ENCODE data around the gene GMPPA.

The GMPPA gene

DNA sequence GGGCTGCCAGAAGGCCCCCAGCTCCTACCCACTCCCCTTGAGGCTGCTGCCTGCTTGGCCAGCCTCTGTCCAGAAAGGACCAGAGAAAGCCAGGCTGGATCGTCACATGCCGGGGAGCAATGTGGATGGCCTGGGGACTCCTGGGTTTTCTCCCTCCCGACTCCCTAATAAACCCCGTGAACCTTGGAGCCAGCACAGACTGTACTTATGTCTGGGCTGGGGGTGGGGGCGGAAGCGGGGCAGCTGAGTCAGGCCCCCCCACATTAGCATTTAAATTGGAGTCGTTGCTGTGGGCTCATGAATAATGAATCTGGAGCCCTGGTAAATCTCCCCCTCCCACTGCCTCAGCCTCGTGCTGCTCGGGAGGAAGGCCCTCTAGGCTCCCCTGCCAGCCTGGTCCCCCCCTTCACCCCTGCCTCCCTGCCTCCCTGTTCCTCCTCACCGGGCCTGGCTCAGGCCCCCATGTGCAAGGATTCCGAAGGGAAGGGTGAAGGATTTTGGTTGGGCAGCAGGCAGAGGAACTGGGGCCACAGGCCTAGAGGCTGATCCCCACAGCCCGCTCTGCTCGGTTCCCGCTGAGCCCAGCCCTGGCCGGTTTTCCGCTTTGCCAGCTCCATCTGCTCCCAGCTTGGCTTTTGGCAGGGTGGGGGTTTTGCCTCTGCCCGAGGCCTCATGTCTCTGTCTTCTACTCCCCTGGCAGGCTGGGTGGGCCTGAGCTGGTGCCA lies 8.3 kb downstream of the GMPPA start:
- DNase-seq (ENCODE audit: low read depth): no peak

- DNase-seq (ENCODE audit: low read depth): no peak
Observed at GRCh38 chr2:219507581-219508443, 9.1 kb downstream of the GMPPA start.

GRCh38 chr2:219508444-219508734 lies 9.7 kb downstream of the GMPPA start:
- no peak for DNase-seq (ENCODE audit: low read depth)

DNA sequence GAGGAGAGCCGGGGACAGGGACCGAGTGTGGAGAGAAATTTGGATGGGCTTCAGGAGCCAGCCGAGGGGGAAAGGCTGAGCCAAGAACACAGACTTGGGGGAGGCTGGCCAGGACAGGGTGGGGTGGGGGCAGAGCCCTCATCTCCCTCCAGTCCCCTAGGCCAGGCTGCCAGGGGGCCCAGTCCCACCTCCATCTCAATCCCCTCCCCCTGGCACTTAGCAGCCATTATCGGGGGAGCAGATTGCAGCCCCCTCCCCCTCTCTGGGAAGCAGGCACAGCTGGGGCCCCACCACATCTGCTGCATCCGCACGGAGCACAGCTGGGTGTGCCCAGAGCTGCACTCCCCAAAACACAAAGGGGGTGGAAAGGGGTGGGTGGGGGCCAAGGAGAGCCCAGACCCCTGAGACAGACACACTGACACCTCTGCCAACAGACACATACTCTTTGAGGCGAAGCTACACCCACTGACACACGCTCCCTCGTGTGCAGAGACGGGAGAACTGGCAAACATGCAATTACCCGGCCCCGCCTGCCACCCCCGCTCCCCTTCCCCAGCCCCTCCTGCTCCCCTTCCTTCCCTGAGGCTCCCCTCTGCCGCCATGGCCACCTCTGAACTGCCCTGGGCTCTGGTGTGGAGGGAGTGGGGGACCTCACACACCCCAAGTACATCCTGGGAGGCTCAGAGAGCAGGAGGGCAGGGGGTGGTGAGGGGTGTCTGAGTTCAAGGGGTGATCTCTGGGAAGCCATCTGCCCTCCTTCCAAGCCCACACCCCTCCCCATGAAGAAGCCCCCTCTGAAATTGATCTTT lies 10.5 kb downstream of the GMPPA start:
- DNase-seq (ENCODE audit: low read depth): no peak

GRCh38 chr2:219509780-219510511 lies 11.3 kb downstream of the GMPPA start:
- DNase-seq (ENCODE audit: low read depth): no peak

GRCh38 chr2:219510512-219511135 lies 11.9 kb downstream of the GMPPA start:
- no peak for DNase-seq (ENCODE audit: low read depth)

DNA sequence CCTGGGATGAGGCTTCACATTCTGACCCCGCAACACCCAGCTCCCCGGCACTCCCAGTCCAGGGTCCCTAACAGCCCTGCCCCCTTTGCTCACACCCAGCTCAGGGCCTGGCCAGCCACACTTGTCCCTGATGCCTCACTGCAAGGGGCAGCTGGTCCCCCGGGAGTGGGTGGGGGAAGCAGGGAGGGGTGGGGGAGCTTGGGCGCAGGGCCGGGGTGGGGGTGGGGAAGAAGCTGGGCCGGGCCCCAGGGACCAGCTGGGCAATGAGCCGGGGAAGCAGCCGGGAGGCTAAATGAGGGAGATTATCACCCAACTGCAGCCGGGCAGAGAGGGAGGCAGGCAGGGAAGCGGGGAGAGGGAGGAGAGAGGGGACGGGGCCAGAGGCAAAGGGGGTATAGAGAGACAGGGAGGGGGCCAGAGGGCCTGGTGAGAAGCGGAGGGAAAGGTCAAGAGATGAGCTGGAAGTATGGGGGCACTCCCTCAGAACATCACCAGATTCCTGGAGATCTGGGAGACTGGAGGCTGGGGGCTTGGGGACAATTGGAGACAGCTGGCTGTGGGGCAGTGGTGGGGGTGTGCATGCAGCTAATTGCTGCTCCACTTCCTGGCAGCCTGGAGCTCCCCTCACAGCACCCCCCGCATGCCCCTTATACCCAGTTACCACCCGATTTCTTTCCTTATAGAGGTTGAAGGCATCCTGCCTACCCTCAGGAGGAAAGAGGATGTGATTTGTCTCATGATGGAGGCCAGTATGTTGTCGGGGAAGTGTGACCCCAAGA lies 13.0 kb downstream of the GMPPA start:
- DNase-seq (ENCODE audit: low read depth): no peak

GRCh38 chr2:219512524-219513216 lies 14.0 kb downstream of the GMPPA start:
- no peak for DNase-seq (ENCODE audit: low read depth)

DNA sequence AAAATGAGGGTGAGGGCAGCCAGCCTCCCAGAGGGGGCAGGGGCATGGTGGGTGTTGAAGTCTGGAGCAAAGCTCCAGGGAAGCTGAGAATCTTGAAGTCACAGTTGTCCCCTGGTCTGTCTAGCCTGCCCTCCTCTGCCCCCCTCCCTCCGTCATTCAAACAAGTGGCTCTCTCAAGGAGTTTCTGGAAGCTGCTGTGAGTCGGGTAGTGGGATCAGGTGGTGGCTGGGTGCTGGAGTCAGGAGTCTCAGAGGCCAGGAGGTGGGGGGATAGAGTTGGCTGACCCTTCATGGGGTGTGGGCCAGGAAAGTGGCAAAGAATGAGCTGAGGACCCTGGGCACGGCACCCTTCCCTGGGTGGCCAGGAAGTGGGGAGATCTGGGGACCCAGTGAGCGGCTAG lies 15.1 kb downstream of the GMPPA start:
- no peak for DNase-seq (ENCODE audit: low read depth)

DNA sequence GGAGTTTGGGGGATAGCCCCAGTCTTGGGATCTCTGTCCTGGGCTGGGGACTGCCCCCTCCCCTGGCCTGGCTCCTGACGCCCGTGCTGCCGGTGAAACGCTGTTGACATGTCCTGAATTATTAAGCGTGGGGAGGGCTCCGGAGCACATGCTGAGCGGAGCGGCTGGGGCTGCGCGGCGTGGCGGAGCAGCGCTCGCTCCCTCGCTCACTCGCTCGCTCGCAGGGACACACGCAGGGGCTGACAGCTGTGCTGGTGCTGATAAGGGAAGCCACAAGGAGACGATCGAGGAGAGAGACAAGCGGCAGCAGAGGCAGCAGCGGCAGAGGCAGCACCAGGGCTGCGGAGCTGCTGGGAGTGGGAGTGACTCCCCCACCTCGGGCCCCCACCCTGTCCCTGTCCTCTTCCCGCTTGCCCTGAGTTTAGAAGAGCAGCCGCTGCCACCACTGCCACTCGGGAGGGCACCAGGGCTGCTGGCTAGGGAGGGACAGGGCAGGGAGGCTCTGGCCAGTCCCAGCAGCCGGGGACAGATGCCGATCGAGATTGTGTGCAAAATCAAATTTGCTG lies 15.6 kb downstream of the GMPPA start, which contains the start of gene ASIC4:
Gene ASIC4, plus strand, starts transcription at position 287 of the 566 bp plus-strand sequence. Its CDS starts 243 bp downstream, at position 530.
- DNase-seq (ENCODE audit: low read depth): no peak

DNA sequence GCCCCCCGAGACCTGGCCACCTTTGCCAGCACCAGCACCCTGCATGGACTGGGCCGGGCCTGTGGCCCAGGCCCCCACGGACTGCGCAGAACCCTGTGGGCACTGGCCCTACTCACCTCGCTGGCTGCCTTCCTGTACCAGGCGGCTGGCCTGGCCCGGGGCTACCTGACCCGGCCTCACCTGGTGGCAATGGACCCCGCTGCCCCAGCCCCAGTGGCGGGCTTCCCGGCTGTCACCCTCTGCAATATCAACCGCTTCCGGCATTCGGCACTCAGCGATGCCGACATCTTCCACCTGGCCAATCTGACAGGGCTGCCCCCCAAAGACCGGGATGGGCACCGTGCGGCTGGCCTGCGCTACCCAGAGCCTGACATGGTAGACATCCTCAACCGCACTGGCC lies 16.1 kb downstream of the GMPPA start:
- DNase-seq (ENCODE audit: low read depth): no peak

DNA sequence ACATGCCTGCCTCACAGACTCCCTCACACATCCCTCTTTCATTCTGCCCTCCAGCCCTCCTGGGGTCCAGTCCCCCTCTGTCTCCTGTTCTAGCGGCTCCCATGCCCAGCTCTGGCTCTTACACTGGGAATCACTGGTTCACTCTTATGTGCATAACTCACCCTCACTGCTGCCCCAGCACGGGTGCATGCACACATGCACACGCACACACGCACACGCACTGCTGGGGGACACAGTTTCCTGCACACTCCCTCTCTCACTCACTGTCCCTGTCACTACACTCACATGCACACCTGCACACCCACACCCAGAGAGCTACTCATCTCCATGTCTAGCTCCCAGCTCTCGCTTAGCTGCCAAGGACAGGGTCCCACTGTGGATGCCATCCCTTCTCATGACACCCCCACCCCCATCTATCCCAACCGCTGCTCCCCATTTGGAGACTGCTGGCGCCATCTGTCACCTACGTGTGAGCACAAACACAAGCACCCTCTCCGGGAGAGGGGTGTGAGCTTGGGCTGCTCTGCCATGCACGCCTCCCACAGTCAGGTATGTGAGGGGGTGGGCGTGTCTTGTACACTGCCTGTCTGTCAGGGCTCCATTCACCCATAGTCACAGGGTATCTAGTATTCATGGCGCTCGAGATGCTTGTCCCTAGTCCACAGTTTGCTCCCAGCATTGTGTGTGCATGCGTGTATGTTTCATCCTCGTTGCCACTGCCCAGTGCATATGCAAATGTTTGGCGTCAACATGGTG lies 17.4 kb downstream of the GMPPA start:
- no peak for DNase-seq (ENCODE audit: low read depth)

DNA sequence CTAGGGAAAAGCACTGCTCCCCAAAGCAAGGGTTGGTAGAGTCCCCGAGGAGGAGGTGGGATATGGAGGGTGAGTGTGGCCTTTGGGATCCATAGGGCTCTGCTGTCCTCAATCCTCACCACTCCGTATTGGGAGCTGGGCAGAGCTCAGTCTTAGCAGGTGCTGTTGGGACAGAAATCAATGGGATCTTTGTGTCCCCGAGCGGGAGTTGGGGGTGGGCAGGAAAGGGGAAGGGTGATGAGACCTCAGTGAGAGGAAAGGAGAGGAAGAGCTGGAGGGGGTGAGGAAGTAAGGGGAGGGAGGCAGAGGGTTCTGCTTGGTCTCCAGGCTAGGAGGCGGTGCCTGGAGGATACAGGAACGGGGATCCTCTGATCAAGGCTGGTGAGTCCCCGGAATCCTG lies 18.2 kb downstream of the GMPPA start:
- no peak for DNase-seq (ENCODE audit: low read depth)

DNA sequence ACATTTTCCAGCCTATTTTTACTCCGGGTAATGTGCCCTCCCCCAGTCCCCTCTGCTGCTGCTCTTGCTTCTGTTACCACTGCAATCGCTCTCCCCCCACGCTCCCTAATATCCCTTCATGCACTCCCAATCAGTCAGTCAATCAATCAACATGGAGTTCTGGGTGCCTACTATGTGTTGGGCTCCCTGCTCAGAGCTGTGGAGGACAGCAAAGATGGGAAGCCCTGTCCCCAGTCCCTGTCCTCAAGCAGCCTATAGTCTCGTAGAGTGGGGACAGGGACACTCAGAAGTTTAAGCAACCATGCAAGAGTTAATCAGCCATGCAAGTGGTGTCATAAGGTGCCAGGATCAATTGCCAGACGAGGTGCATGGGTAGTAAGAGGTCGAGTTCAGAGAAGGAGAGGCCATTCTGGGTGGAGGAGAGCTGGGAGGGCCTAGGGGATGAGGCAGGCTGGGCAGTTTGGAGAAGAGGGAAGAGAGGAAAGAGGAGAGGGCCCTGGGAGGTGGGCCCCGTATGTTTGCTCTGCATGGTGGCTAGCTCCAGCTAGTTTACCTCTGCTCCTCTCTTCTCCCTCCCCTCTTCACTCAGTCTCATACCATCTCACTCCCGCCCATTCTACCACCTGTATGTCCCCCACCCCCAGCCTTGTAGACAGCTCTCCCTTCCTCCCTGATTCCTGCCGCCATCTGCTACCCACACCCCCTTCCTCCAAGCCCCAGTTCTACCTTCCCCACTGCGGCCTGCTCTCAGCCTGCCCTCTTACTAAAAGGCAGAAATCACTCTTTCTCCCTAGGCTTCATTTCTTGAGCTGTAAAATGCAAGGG lies 19.5 kb downstream of the GMPPA start:
- no peak for DNase-seq (ENCODE audit: low read depth)

GRCh38 chr2:219519526-219519916 lies 20.8 kb downstream of the GMPPA start:
- no peak for DNase-seq (ENCODE audit: low read depth)

DNA sequence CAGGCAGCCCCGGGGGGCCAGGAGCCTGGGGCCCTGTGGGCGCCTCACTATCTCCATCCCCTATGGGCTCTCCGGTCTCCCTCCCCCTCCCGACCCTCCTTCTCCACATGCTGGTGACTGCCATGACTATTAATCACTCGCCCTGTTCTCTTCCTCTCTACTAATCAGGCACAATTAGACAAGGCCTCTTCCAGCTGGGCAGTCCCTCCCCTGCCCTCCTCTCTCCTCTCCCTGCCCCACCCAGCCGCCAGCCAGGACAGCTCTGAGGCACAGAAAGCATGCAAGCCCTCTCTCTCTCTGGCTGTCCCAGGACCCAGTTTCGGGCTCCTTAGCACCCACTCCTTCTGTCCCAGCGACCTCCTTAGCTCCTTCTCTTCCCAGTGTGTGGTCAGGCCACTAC lies 21.4 kb downstream of the GMPPA start:
- DNase-seq (ENCODE audit: low read depth): no peak

DNA sequence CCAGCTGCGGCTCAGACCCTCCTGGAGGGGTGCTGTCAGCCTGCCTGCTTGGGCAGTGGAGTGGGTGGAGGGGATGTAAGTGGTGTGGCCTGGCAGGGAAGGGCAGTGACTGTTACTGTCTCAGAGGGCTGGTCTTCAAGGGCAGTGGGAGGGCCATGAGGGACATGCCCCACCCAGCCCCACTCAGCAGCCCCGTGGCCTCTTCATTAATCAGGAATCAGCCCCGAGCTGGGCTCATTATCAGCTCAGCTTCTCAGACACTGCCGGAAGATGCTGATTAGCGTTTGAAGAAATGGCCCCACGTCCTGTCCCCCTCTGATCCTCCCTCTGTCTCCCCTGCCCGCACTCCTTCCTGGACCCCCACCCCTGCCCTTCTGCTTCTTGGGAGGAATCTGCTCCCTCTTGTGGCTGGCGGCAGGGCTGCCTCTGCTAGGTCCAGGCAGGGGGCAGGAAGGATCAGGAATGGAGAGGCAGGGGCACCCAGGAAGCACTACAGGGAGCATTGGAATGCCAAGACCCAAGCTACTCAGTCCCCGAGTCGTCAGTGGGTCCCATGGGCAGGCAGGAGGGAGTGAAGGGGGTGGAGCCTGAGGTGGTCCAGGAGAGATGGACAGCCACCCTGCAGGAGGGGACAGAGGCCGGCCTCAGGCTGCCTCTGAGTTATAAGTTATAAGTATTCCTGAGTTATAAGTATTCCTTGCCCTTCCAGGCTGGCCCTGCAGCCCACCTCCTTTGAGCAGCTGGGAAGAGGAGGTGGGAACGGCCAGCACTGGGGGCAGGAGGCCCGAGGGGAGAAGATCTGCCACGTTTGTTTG lies 22.6 kb downstream of the GMPPA start:
- no peak for DNase-seq (ENCODE audit: low read depth)
